HepG2 (cell line): ENCODE data around the gene TH. TPM values are rescaled to one million over a fixed set of nuclear protein-coding genes. Genes with fewer than 3 reads are reported as not detected.
A peak's percentile ranks its signal among the peaks of the same experiment; 100 is the strongest.

Experiments
- ISL2 ChIP-seq: sonication (generic); formaldehyde crosslinking; IDR thresholded peaks from 2 replicates; pipeline ENCODE4 v1.5.0; 2020; ENCODE audit warnings: missing genetic modification reagents
- LCORL ChIP-seq, 2 experiments: fragments of 450-650 bp in 1 of 2; sonication (generic) in 1 of 2; formaldehyde crosslinking in 1 of 2; IDR thresholded peaks; 2 replicates each; pipeline versions ENCODE4 v1.5.0 to v1.6.1; 2017 to 2020; ENCODE audit warnings: antibody characterized with exemption in 1 of 2, missing genetic modification reagents in 1 of 2
- MTA3 ChIP-seq: sonication (generic); formaldehyde crosslinking; IDR thresholded peaks from 2 replicates; pipeline ENCODE4 v1.4.0; 2020; ENCODE audit warnings: missing genetic modification reagents
- POLR2G ChIP-seq: fragments of 200-400 bp; formaldehyde crosslinking; IDR thresholded peaks from 2 replicates; pipeline ENCODE4 v1.6.1; 2018; ENCODE audit warnings: mild to moderate bottlenecking, low read depth, low read length, moderate library complexity
- SPEN ChIP-seq: sonication (generic); formaldehyde crosslinking; IDR thresholded peaks from 2 replicates; pipeline ENCODE4 v1.5.1; 2020; ENCODE audit warnings: low read depth, mild to moderate bottlenecking, missing genetic modification reagents
- TARDBP ChIP-seq: sonication (generic); formaldehyde crosslinking; IDR thresholded peaks from 2 replicates; pipeline ENCODE4 v1.8.0; 2022; ENCODE audit warnings: mild to moderate bottlenecking, missing genetic modification reagents
- U2AF2 ChIP-seq: fragments of 200-400 bp; formaldehyde crosslinking; IDR thresholded peaks from 2 replicates; pipeline ENCODE4 v1.6.1; 2017; ENCODE audit warnings: low read depth, mild to moderate bottlenecking, low read length
- ZBTB39 ChIP-seq: sonication (generic); formaldehyde crosslinking; IDR thresholded peaks from 2 replicates; pipeline ENCODE4 v1.5.0; 2020; ENCODE audit warnings: missing genetic modification reagents
- ZNF121 ChIP-seq: sonication (generic); formaldehyde crosslinking; IDR thresholded peaks from 2 replicates; pipeline ENCODE4 v1.5.0; 2020; ENCODE audit warnings: mild to moderate bottlenecking, missing genetic modification reagents
- ZNF232 ChIP-seq: sonication (generic); formaldehyde crosslinking; IDR thresholded peaks from 2 replicates; pipeline ENCODE4 v1.4.0; 2020; ENCODE audit warnings: missing genetic modification reagents, borderline replicate concordance
- ZNF570 ChIP-seq: sonication (generic); formaldehyde crosslinking; IDR thresholded peaks from 2 replicates; pipeline ENCODE4 v1.4.0; 2020; ENCODE audit warnings: mild to moderate bottlenecking, missing genetic modification reagents, borderline replicate concordance
- polyA plus RNA-seq, 8 experiments: library from polyadenylated mRNA; depleted of rRNA in 3 of 8; stranded (reverse) in 7 of 8; unstranded in 1 of 8; fragments of >200 nt; fragmentation: Illumina TruSeq in 4 of 8; extraction: Trizol in 4 of 8; gene quantifications; 2 replicates each; pipeline versions ENCODE4 v1.2.1 to v1.2.3, GENCODE V29; 2011 to 2016; ENCODE audit warnings: low read depth in 4 of 8, missing spikeins in 1 of 8, mixed read lengths in 1 of 8; ENCODE audit not compliant: insufficient read depth in 1 of 8
- total RNA-seq, 5 experiments: library from RNA; depleted of rRNA; stranded (reverse); fragments of >200 nt; fragmentation: Illumina TruSeq; extraction: Trizol; gene quantifications; 2 replicates each; pipeline ENCODE4 v1.2.3, GENCODE V29; 2016; ENCODE audit warnings: low read depth in 1 of 5
- TF ChIP-seq, protein P1 (sequence below): IDR thresholded peaks from 2 replicates; pipeline ENCODE4 v1.6.1; 2016; ENCODE audit warnings: low read depth, control low read depth
- TF ChIP-seq, protein P2 (sequence below): sonication (generic); formaldehyde crosslinking; IDR thresholded peaks from 2 replicates; pipeline ENCODE4 v1.8.1; 2023; ENCODE audit warnings: mild to moderate bottlenecking, inconsistent platforms, moderate library complexity, missing genetic modification reagents, borderline replicate concordance
- TF ChIP-seq, protein P3 (sequence below): sonication (generic); formaldehyde crosslinking; IDR thresholded peaks from 2 replicates; pipeline ENCODE4 v1.8.1; 2022; ENCODE audit warnings: mild to moderate bottlenecking, missing genetic modification reagents
- TF ChIP-seq, protein P4 (sequence below): sonication (generic); formaldehyde crosslinking; IDR thresholded peaks from 2 replicates; pipeline ENCODE4 v1.5.1; 2020; ENCODE audit warnings: mild to moderate bottlenecking, moderate library complexity, missing genetic modification reagents

The TH gene
- total and polyA plus RNA-seq, 2 of the 13 experiments (the other 11 are each of a cell fraction or from before 2014, with no cell fraction given) = 0.36 TPM; not detected in 1

DNA sequence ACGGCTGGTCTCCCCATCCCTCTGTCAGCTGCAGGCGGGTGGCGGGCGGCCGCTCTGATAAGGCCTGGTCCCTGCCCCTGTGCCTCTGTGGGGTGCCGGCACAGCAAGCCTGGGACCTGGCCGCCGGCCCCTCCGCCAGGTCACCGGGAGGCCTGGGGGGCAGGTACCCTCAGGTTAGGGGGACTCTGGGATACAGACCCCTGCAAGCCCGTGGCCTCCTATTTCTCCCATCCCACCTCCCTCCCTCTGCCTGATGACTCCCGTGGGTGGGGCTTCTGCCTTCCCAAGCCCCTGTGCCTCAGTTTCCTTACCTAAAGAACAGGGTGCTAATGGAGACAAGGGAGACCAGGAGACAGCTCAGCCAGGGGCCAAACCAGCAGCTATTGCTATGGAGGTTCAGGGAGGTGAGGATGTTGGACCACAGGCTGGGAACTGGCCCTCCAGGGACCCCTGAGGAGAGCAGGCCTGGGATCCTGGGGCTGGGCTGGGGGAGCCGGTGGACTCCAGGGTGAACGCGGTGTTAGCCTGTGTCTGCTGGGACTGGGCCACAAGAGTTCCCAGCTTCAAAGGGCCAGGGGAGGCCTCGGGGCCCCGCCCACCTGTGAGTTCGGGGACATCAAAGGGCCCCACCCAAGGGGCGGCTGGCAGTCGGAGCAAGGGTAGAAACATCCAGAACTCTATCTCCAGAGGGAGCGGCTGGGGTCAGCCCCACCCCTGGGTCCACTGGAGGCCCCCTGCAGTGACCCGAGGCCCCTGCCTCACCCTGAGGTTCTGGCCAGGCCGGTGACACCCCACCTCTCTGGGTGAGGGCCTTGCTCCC lies 32.0 kb upstream of the TH start (continued):
- TF ChIP-seq, protein P1, sequence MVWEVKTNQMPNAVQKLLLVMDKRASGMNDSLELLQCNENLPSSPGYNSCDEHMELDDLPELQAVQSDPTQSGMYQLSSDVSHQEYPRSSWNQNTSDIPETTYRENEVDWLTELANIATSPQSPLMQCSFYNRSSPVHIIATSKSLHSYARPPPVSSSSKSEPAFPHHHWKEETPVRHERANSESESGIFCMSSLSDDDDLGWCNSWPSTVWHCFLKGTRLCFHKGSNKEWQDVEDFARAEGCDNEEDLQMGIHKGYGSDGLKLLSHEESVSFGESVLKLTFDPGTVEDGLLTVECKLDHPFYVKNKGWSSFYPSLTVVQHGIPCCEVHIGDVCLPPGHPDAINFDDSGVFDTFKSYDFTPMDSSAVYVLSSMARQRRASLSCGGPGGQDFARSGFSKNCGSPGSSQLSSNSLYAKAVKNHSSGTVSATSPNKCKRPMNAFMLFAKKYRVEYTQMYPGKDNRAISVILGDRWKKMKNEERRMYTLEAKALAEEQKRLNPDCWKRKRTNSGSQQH (CRISPR knock-in tag) = no peak
- TF ChIP-seq, protein P2, sequence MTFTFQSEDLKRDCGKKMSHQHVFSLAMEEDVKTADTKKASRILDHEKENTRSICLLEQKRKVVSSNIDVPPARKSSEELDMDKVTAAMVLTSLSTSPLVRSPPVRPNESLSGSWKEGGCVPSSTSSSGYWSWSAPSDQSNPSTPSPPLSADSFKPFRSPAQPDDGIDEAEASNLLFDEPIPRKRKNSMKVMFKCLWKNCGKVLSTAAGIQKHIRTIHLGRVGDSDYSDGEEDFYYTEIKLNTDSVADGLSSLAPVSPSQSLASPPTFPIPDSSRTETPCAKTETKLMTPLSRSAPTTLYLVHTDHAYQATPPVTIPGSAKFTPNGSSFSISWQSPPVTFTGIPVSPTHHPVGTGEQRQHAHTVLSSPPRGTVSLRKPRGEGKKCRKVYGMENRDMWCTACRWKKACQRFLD (CRISPR knock-in tag) = no peak
- TF ChIP-seq ZNF121 = no peak
- TF ChIP-seq, protein P3, sequence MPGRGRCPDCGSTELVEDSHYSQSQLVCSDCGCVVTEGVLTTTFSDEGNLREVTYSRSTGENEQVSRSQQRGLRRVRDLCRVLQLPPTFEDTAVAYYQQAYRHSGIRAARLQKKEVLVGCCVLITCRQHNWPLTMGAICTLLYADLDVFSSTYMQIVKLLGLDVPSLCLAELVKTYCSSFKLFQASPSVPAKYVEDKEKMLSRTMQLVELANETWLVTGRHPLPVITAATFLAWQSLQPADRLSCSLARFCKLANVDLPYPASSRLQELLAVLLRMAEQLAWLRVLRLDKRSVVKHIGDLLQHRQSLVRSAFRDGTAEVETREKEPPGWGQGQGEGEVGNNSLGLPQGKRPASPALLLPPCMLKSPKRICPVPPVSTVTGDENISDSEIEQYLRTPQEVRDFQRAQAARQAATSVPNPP = no peak
- no peak for TF ChIP-seq TARDBP (CRISPR knock-in tag)
- TF ChIP-seq ZNF232 (CRISPR knock-in tag) = no peak
- no peak for TF ChIP-seq MTA3 (CRISPR knock-in tag)
- TF ChIP-seq, protein P4, sequence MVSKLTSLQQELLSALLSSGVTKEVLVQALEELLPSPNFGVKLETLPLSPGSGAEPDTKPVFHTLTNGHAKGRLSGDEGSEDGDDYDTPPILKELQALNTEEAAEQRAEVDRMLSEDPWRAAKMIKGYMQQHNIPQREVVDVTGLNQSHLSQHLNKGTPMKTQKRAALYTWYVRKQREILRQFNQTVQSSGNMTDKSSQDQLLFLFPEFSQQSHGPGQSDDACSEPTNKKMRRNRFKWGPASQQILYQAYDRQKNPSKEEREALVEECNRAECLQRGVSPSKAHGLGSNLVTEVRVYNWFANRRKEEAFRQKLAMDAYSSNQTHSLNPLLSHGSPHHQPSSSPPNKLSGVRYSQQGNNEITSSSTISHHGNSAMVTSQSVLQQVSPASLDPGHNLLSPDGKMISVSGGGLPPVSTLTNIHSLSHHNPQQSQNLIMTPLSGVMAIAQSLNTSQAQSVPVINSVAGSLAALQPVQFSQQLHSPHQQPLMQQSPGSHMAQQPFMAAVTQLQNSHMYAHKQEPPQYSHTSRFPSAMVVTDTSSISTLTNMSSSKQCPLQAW (CRISPR knock-in tag) = no peak
- TF ChIP-seq ZNF570 (CRISPR knock-in tag) = no peak
- no peak for TF ChIP-seq SPEN
- no peak for TF ChIP-seq U2AF2
- TF ChIP-seq POLR2G = peak; percentile 80
- no peak for TF ChIP-seq ZBTB39
- TF ChIP-seq LCORL (IDR thresholded peaks at IDR 0.05) = no peak
- peak; percentile 74; the same call in 1 of the 2 replicates for TF ChIP-seq LCORL (CRISPR knock-in tag; IDR thresholded peaks at IDR 0.05)
- TF ChIP-seq ISL2 (CRISPR knock-in tag) = peak; percentile 64; the same call in 1 of the 2 replicates
